NCI-H146 treated with DMSO at 0.1 percent for 48 hours (cell line): ENCODE results near the gene CACNA1D.
A peak's percentile ranks its signal among the peaks of the same experiment; 100 is the strongest.

Experiments
- DNase-seq: peaks from one replicate; lab custom pipeline; 2025; ENCODE audit not compliant: unreplicated experiment; lab: John Stamatoyannopoulos, UW

CACNA1D gene

GRCh38 chr3:53708001-53708621 lies 213.7 kb downstream of the CACNA1D start:
- DNase-seq: peak; percentile 23

- DNase-seq: no peak
Observed at GRCh38 chr3:53709256-53709655, 214.8 kb downstream of the CACNA1D start.

- DNase-seq: peak; percentile 33
Observed at GRCh38 chr3:53709860-53710674, 215.7 kb downstream of the CACNA1D start.

GRCh38 chr3:53711387-53711786 lies 217.0 kb downstream of the CACNA1D start:
- no peak for DNase-seq

- DNase-seq: no peak
Observed at GRCh38 chr3:53712817-53713388, 218.5 kb downstream of the CACNA1D start.

GRCh38 chr3:53713626-53714025 lies 219.2 kb downstream of the CACNA1D start:
- DNase-seq: no peak

GRCh38 chr3:53715815-53716483 lies 221.5 kb downstream of the CACNA1D start:
- no peak for DNase-seq

- no peak for DNase-seq
Observed at GRCh38 chr3:53716998-53717397, 222.6 kb downstream of the CACNA1D start.

- DNase-seq: no peak
Observed at GRCh38 chr3:53718462-53718861, 224.1 kb downstream of the CACNA1D start.

GRCh38 chr3:53719796-53720195 lies 225.4 kb downstream of the CACNA1D start:
- no peak for DNase-seq

- DNase-seq: no peak
Observed at GRCh38 chr3:53721187-53722119, 227.0 kb downstream of the CACNA1D start.

- no peak for DNase-seq
Observed at GRCh38 chr3:53724566-53724965, 230.2 kb downstream of the CACNA1D start.

- DNase-seq: no peak
Observed at GRCh38 chr3:53725387-53725995, 231.1 kb downstream of the CACNA1D start.

GRCh38 chr3:53726643-53727042 lies 232.2 kb downstream of the CACNA1D start:
- no peak for DNase-seq

- no peak for DNase-seq
Observed at GRCh38 chr3:53728606-53729005, 234.2 kb downstream of the CACNA1D start.

GRCh38 chr3:53729159-53729558 lies 234.7 kb downstream of the CACNA1D start:
- DNase-seq: no peak

- no peak for DNase-seq
Observed at GRCh38 chr3:53729618-53730017, 235.2 kb downstream of the CACNA1D start.

GRCh38 chr3:53730576-53730975 lies 236.2 kb downstream of the CACNA1D start:
- no peak for DNase-seq

GRCh38 chr3:53731934-53732624 lies 237.7 kb downstream of the CACNA1D start:
- DNase-seq: no peak

GRCh38 chr3:53733446-53733845 lies 239.0 kb downstream of the CACNA1D start:
- no peak for DNase-seq
